GM12891 (cell line): ENCODE data around the gene CATSPER1.

ENCODE experiments used
- POLR2A ChIP-seq: IDR thresholded peaks from 2 replicates; pipeline ENCODE4 v1.6.1; 2011; ENCODE audit warnings: low read depth, low read length, control low read depth
- POLR2AphosphoS5 ChIP-seq: IDR thresholded peaks from 2 replicates; pipeline ENCODE4 v1.6.1; 2011; ENCODE audit warnings: low read depth, low read length, control low read depth
- POU2F2 ChIP-seq: IDR thresholded peaks from 2 replicates; pipeline ENCODE4 v1.6.1; 2011; ENCODE audit warnings: low read depth, mild to moderate bottlenecking, control low read depth, low read length, moderate library complexity

DNA sequence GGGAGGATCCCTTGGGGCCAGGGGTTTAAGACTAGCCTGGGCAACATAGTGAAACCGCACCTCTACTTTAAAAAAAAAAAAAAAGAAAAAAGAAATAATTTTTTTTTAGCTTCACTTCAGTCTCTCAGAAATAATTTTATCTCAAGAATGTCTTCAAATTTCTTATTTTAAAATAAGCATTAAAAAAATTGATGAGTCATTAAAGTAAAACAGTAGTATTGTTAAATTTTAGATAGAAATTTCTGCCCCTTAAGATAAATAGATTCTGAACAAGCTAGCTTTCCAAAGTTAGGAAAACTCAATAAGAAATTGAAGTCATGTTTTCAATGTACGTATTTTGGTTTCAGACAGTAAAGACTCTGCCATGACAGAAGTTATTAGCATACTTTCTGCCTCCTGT lies 36.1 kb upstream of the CATSPER1 start:
- TF ChIP-seq POLR2A (no peak), POLR2AphosphoS5 (no peak), POU2F2 (no peak)
